Brain microvascular endothelial cell (primary cell): ENCODE data around the gene CDC25C.

Source experiments
- DNase-seq: peaks from one replicate; pipeline ENCODE4 v3.0.0-alpha.2; 2020
- H3K27ac ChIP-seq: fragments of 250-450 bp; sonication (Bioruptor Pico); 2 replicates; pipeline ENCODE4 v1.5.1; 2020; ENCODE audit warnings: mild to moderate bottlenecking, moderate library complexity
- H3K27me3 ChIP-seq: fragments of 250-450 bp; sonication (Bioruptor Pico); replicated peaks from 2 replicates; pipeline ENCODE4 v1.5.1; 2020; ENCODE audit warnings: mild to moderate bottlenecking
- H3K36me3 ChIP-seq: fragments of 250-450 bp; sonication (Bioruptor Pico); replicated peaks from 2 replicates; pipeline ENCODE4 v1.5.1; 2020; ENCODE audit warnings: mild to moderate bottlenecking
- H3K4me3 ChIP-seq: 2 replicates; pipeline ENCODE4 v1.5.1; 2011; ENCODE audit warnings: low read depth, mild to moderate bottlenecking, control low read depth, low read length, moderate library complexity
- CTCF ChIP-seq: IDR thresholded peaks from 2 replicates; pipeline ENCODE4 v1.5.1; 2011; ENCODE audit warnings: low read depth, mild to moderate bottlenecking, moderate library complexity, low read length, control low read depth, inconsistent platforms; ENCODE audit errors: missing control alignments
- in situ Hi-C: cut with HindIII; loops from 2 replicates; pipeline ENCODE4 v1.10.0; 2017; ENCODE audit warnings: low sequenced_read_pairs, low pct_ligation_motif_present

CDC25C gene

GRCh38 chr5:138245717-138246116, 85.9 kb downstream of the CDC25C start:
- H3K4me3 ChIP-seq, result no peak overlapping the region
- no peak overlapping the region for H3K27ac ChIP-seq
- in situ Hi-C loops, result no loop called here
- no peak for TF ChIP-seq CTCF
- no peak for DNase-seq
- no peaks in the 10 kb centered on the region for H3K36me3 ChIP-seq
- peaks cover 8% of the 10 kb centered on the region for H3K27me3 ChIP-seq

- no peak for TF ChIP-seq CTCF
- no peaks in the 10 kb centered on the region for H3K36me3 ChIP-seq
- no peak for DNase-seq
Measured at GRCh38 chr5:138243794-138244193, 87.8 kb downstream of the CDC25C start.

GRCh38 chr5:138241688-138242571, 89.7 kb downstream of the CDC25C start:
- TF ChIP-seq CTCF, result no peak
- no peaks in the 10 kb centered on the region for H3K36me3 ChIP-seq
- DNase-seq, result no peak
- no peak overlapping the region for H3K27ac ChIP-seq
- H3K4me3 ChIP-seq, result peak overlapping the region; percentile 52
- peaks cover 13% of the 10 kb centered on the region for H3K27me3 ChIP-seq
- in situ Hi-C loops, result no loop called here

More at GRCh38 chr5:138243794-138244193, 87.8 kb downstream of the CDC25C start:
- H3K27ac ChIP-seq, result no peak overlapping the region
- in situ Hi-C loops, result no loop called here
- no peak overlapping the region for H3K4me3 ChIP-seq
- peaks cover 13% of the 10 kb centered on the region for H3K27me3 ChIP-seq

- TF ChIP-seq CTCF, result no peak
- Histone ChIP-seq H3K4me3 (no peak overlapping the region), H3K27ac (no peak overlapping the region), H3K27me3 (peaks cover 13% of the 10 kb centered on the region), H3K36me3 (no peaks in the 10 kb centered on the region)
- no peak for DNase-seq
- in situ Hi-C loops, result no loop called here
Measured at GRCh38 chr5:138240650-138241385, 90.8 kb downstream of the CDC25C start.

- no peak for TF ChIP-seq CTCF
- Histone ChIP-seq H3K4me3 (no peak overlapping the region), H3K27me3 (peaks cover 13% of the 10 kb centered on the region), H3K27ac (no peak overlapping the region), H3K36me3 (no peaks in the 10 kb centered on the region)
- in situ Hi-C loops, result no loop called here
- DNase-seq, result no peak
Measured at GRCh38 chr5:138238034-138238433, 93.6 kb downstream of the CDC25C start.
